NCI-H510A (cell line): ENCODE data around the gene MYT1.
"Not testable (repeated sequence)": the region's sequence is repeated elsewhere in the genome, so short reads cannot be mapped to it uniquely, and the experiment has no call there.

ENCODE experiments used
- DNase-seq: peaks from one replicate; lab custom pipeline; 2025; lab: John Stamatoyannopoulos, UW

MYT1 gene

DNA sequence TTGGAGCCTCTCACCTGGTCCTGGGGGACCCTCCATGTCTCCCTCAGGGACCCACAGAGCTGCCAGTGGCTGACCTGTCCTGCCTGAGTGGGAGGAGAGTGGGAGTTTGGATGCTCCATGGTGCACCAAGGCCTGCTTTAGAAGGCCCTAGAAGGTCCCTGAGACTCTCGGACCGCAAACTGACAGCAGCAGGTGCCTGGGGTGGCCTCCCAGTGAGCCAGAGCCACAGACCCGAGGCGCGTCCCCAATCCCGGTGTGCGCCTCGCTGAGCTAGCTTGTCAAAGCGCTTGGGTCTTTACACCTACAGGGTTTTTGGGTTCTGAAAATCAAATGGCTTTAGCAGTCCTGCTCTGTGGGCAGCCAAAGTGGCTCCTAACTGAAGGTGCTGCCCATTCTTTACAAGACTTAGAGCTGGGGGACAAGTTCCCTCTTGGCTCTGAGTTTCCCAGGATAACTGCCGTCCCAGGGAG is 4.9 kb downstream of the MYT1 start:
- no peak for DNase-seq

DNA sequence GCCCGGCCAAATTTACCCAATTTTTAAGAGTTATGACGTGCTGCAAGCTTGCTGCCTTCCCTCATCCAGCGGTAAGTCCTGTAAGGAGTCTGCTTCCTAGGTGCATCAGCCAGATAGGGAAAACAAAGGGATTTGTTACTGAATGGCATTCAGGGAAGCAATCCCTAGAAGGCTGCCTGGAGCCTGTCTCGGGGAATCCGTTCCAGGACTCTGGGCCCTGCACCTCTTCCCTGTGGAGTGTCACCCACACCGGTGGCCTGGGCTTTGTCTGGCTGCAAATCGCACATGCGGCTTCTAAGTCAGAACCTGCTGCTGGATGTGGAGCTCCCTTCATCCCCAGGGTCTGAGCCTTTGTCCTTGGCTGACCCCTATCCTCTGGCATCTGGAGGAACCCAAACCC is 7.0 kb downstream of the MYT1 start:
- no peak for DNase-seq

DNA sequence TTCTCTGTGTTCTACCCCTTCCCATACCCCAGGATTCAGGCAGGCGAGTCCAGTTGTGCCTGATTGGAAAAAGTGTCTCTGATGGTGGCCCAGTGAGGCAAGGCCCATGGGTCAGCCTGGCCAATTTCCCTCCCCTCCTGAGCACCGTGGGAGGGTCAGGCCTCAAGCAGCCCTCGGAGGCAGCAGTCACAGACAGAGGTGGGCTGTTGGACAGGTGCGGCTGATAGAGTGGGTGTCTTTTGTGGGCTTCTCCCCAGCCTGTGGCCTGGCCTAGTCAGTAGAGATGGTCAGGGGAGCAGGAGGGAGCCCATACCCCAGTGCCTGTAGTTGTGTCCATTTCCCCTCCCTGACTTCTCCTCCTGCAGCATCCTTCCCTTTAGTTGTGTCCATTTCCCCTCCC is 8.9 kb downstream of the MYT1 start:
- DNase-seq, result no peak

DNA sequence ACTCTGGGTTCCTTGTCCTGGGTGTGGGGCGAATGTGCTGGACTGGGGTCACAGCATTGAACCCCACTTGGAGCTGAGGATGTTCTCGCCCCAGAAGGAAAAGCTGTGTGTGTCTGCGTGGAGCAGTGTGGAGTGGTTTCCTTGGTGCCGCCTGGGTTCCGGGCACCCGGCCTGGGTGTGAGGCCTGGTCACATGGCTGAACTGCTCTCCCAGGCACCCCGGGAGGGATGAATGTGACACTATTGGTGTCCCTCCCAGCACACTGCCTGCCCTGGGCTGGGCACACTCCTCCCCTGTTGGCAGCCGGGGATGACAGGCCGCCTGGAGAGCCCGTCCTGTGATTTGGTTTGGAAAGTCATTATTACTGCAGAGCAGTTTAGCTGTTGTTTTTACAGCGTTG is 12.3 kb downstream of the MYT1 start:
- no peak for DNase-seq

DNA sequence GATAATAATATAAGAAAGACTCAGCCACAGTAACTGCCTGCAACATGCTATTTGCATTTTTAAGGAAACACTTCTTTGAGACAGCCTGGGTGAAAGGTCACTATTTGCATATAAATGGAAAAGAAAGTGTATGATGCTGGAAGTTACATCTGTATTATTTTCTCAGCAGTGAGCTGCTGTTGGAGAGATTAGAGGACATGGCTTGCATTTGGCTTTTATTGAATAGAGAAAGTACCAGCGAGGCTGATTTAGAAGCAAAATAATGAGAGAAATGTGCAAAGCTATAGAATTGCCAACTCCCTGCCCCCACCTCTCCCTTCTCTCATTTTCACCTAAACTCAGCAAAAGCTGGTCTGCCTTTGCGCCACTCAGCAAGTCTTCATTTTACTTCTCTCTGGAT is 12.7 kb downstream of the MYT1 start:
- no peak for DNase-seq

DNA sequence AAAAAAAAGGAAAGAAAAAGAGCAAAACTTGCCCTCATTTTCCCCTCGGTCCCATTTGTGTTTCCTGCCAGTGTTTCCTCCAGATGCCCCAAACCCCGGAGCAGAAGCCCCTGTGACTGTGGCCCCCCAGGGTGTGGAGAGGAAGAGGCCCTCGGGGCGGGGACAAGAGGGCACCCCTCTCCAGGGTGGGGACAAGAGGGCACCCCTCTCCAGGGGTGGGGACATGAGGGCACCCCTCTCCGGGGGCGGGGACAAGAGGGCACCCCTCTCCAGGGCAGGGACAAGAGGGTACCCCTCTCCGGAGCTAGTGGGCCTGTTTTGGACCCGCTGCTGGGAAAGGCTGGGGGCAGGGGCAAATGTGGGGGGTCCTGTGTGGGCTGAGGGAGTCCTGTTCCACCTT is 13.1 kb downstream of the MYT1 start:
- no peak for DNase-seq

DNA sequence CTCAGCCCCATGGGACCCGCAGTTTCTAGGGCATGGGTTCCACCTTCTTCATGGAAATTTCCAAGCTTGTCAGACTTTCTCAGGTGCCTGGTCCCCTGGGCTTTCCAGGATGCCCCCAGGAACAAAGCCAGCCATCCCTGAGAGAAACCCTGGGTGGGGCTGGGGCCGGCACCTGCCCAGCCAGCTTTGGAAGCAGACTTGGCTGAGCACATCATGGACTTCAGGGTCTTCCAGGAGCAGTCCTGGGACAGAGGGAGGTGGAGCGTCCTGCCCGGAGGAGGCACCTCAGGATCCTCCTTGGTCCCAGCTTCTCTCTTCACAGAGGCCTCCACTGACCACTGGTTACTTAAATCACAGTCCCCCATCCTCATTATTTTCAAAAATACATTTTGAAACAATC is 13.5 kb downstream of the MYT1 start:
- no peak for DNase-seq

DNA sequence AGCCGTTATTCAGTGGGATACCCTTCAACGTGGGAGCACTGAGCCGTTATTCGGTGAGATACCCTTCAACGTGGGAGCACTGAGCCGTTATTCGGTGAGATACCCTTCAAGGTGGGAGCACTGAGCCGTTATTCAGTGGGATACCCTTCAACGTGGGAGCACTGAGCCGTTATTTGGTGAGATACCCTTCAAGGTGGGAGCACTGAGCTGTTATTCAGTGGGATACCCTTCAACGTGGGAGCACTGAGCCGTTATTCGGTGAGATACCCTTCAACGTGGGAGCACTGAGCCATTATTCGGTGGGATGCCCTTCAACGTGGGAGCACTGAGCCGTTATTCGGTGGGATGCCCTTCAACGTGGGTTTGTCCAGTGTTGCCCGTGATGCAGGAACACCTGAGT is 14.7 kb downstream of the MYT1 start:
- DNase-seq, result not testable (repeated sequence)

DNA sequence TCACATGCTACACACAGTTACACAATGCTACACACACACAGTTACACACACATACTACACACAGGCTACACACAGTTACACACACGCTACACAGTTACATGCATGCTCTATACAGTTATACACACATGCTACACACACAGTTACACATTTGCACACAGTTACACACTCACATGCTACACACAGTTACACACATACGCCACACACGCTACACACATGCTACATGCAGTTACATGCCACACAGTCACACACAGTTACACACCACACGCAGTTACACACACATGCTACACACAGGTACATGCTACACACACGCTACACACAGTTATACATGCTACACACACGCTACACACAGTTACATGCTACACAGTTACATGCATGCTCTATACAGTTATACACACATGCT is 15.6 kb downstream of the MYT1 start:
- no peak for DNase-seq

DNA sequence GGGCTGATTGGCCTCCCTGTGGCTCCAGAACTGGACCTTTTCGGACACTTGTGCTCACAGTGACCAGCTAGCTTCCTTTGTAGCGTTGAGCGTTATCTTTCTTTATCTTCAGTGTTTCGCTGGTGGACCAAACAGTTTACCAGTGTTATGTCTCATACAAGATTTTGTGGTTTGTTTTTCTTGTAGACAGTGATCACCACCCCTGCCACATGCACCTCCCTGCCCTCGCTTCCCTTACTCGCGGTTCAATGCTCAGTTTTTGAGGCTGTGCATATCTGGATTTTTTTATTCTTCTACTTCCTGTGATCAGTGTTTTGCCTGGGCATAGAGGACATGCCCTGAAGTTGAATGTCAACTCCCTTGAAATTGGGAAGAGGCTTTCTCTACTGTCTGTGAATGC is 16.4 kb downstream of the MYT1 start:
- DNase-seq, result no peak

DNA sequence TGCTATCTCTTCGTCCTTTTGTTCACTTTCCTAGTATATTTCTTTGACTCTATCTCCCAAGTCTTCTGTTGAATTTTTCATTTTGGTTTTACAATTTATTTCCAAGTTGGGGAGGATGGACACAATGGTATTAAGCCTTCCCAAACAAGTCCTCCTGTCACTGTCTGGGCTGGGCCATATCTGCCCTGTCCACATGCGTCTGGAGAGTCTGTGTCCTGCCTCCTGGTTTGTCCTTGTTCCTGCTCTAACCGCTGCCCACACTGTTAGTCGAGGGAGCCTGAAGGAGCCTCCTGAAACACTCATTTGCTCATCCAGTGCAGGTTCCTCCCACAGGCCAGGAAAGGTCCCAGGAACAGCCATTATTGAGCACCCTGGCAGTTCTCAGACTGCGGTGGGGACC is 17.1 kb downstream of the MYT1 start:
- no peak for DNase-seq

DNA sequence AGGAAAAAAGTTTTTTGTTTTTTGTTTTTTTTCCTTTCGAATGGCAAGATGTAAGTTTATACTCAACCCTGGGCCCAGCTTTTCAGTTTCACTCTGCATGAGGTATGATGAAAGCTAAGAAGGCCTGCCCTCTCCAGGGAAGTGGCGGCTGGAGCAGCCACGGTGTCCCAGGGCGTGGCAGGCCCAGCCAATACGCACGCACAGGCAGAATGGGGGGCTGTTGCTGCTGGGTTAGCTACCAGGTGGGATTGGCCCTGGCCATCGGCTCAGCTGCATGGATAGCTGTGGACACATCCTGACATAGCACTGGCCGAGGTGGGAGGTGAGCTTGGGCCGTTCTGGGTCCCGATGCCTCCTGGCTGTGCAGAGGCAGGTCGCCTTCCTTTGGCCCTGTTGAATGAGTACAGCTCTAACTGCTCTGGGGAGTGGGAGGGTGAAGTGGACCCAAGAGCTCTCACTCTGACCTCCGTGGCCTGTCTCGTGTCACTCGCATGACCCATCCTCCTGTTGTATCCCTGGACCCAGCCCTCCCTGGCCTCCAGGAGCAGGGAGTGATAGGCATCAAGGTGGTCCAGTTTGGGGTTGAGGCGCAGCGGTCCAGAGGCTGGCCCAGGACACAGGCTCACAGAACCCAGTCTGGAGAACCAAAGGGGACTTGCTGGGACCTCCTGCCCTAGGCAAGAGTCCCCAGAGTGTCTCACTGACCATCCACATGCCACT is 18.1 kb downstream of the MYT1 start:
- no peak for DNase-seq

DNA sequence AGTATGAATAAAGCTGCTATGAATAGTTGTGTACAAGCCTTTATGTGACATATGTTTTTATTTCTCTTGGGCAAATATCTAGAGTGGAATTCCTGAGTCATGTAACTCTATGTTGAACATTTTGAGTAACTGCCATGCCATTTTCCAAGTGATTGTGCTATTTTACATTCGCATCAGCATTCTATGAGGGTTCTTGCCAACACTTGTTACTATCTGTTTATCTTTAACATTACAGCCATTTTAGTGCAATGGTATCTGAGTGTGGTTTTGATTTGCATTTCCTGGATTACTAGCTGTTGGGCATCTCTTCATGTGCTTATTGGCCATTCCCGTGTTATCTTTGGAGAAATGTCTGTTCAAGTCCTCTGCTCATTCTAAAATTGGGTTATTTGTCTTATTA is 19.1 kb downstream of the MYT1 start:
- DNase-seq, result no peak

DNA sequence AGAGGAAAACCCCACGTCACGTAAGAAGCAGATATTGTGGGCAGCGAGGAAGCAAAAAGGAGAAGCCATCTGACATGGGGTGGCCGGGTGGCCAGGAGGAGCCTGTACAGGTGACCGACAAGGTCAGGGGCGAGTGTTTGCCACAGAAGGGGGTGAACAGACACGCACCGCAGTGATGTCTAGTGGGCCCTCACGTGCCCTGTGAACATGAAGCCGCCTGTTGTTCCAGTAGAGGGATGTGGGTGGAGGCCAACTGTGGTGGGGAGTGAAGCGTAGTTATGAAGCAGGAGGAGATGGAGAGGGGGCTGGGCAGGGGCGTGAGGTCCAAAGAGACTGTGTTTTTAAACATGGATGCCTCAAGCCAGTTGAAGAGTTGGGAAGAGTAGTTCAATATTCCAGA is 20.5 kb downstream of the MYT1 start:
- no peak for DNase-seq

DNA sequence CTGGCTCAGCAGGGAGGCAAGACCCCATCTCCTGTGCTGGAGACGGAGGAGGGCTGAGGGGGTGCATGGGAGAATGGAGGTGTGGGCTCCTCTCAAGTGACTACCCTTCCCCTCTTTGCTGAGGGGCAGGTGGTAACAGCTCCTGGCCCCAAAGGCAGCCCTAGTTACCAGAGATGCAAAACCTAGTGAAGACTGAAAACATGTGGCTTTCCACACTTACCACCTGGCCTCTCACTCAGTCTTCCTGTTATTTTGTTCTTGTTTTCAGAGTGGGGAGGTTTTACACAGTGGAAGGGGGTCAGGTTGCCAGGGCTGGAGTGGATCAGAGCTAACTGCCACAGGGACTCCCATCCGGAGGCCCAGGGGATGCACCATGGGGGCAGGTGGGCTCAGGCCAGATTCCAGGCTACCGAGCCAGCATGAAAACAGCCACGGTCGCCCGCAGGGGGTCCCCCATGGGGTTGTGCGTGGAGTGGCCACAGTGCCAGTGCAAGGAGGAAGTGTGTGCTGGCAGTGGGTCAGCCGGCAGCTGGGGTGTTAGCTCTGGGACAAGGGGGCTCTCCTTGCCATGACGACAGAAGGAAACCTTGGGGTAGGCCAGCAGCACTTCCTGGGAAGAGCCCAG is 21.1 kb downstream of the MYT1 start:
- no peak for DNase-seq

DNA sequence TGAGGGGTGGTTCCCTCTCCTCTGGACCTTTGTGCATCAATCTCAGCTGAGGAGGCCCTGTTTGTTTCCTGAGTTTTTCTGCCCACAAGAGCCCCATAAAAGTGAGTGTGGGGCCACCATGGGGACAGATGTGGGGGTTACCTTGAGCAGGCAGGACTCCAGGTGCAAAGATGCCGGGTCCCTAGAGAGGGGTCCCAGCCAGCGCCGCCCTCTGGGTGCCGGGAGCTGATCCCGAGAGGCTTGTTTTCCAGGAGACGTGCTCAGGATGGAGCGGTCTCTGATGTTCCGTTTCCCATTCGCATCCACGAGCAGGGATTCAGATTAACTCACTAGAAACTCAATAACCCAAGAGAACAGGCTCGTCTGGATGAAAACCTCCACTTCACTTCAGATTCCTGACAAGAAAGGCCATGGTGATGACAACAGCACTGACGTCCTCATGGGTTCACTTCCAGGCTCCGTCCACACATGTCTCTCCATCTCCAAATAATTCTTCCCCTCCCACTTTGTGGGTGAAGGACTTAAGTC is 21.9 kb downstream of the MYT1 start:
- no peak for DNase-seq

DNA sequence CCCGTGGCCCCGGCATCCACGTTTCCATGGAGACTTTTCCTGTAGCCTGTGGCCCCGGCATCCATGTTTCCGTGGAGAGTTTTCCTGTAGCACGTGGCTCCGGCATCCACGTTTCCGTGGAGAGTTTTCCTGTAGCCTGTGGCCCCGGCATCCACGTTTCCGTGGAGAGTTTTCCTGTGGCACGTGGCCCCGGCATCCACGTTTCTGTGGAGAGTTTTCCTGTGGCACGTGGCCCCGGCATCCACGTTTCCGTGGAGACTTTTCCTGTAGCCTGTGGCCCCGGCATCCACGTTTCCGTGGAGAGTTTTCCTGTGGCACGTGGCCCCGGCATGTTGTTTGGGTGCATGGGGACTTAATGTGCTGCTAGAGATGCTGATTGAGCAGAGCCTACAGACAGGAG is 23.0 kb downstream of the MYT1 start:
- not testable (repeated sequence) for DNase-seq

DNA sequence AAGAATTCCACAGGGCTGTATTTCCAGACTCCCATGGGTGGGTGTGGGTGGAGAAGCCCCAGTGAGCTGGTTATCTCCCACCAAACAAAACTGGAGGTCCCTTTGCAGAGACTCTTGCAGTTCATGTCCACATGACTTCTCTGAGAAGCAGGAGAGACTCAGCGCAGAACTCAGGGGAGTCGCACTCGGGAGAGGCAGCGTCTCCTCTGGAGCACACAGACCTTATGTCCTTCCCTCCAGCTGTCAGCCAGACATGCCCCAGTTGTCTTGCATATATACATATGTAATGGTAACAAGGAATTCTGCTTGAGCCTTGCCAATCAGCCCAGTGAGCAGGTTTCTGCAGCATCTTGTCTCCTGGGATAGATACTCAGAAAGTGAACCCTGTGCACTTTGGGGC is 23.8 kb downstream of the MYT1 start:
- DNase-seq, result no peak

DNA sequence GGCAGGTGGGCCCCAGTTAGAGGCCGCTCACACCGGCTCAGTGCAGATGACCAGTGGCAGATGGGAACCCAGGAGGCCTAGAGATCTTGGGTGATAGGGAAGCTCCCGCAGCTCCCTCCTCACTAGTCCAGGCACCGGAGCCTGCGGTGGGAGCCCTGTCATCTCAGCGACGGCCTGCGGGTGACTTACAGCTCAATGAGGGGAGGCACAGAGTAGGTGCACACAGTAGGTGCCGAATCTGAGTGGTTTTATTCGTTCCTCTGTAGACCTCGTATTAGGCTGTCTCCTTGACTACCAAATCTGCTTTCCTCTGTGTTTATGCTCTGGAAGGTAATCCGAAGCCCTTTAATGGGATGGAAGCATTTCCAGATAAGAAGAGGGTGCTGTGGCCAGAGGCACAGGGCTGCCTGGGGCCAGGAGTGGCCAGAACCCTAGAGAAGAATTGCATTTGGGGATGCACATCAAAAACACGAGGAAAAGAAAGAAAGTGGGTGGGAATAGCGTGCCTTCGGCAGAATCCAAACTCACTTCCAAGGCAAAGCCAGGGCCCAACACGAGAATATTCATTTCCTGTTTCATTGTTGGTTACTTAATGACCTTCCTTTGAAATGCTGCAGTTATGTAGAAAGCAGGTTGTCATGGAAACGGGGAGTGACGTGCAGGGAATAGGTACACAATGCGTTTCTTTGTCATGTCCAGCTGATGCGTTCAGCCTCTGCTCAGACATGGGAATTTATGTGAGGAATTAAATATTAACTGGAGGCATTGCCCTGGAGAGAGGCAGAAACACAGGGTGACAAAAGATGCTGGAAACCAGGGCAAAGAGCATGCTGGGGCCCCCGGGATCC is 24.7 kb downstream of the MYT1 start:
- no peak for DNase-seq

DNA sequence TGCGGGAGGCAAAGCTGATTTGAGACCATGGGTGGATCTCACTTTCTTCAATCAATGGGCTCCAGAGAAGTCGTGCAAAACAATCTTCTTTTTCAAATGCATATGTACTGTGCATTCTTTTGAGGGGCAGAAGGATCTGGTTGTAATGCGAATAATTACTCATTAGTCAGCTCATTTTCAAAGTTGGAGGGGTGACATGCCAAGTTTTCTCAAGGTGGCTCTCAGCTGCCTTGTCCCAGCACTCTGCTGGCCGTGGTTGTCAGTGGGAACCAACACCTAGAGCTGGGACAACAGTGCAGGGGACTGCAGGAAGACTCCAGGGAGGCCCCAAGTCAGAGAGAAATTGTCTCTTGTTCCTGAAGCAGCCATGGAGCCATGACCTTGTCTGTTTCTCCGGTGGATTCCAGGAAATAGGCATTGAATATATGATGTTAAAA is 25.3 kb downstream of the MYT1 start:
- DNase-seq, result no peak

DNA sequence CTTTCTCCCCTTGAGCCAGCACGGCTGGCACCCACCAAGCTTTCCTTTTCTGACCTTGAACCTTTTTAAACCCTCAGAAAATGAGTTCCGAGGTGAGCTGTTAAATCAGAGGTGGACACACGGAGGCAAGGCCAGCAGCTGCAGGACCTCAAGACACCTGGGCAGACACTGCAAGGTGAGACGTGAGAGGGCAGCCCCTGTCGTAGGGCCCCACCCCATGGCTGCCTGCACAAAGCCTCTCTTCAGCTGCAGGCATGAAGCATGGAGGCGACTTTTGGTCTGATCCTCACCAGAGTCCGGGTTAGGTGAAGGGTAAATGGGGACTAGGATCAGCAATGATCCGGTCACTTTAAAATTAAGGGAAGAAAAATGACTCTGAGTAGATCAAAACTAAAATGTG is 25.7 kb downstream of the MYT1 start:
- no peak for DNase-seq

DNA sequence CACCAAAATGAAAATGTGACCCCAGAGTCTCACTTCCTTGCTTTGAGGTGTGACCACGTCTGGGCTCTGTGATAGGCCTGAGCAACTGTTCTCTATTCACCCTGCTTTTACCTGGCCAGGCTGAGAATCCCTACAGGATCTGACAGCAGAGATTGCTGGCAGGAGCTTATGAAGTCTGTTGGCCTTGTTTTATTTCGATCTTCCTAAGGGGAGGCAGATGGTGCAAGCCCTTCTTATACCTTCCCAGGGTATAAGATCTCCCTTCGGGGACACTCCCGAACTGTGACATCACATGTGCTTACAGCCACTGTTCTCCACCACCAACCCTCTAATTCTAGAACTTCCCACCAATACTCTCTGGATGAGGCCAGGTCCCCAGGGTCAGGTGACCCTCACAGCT is 26.8 kb downstream of the MYT1 start:
- DNase-seq, result no peak

DNA sequence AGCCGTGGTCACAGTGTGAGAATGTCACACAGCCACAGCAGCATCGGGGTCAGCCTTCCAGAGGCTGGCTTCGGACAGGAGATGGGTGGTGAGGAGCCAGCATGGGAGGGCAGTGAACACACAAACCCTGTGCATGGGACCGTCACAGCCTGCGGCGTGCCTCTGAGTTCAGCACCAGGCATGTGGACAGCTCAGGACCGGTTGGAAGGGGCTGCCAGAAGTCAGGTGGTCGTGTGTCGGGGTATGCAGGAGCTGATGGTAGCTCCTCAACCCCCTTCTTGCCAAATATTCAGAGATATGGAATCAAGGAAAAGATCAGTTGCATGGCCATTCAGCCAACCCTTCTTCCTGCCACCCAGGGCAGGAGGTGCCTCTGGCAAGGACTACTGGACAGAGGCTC is 28.2 kb downstream of the MYT1 start:
- DNase-seq, result no peak
